ENCODE measurements around the gene DYNLL1. TPM values are rescaled to one million over a fixed set of nuclear protein-coding genes. Genes with fewer than 3 reads are reported as not detected.
A peak's percentile ranks its signal among the peaks of the same experiment; 100 is the strongest.
"Not testable (repeated sequence)": the region's sequence is repeated elsewhere in the genome, so short reads cannot be mapped to it uniquely, and the experiment has no call there.

The DYNLL1 gene
- total RNA-seq, 1 donor from 2014 or later: 249 TPM

DNA sequence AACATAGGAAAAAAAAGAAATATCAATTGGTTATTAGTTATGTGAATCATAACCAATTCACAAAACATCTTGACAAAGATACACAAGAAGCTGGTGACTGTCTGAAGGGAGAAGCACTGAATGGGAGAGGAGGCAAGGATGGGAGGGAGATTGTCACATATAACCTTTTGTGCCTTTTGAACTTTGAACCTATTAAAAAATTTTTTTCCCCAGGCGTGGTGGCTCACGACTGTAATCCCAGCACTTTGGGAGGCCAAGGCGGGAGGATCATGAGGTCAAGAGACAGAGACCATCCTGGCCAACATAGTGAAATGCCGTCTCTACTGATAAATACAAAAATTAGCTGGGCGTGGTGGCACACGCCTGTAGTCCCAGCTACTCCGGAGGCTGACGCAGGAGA lies 12.6 kb downstream of the DYNLL1 start:
- no peak overlapping the region for H3K4me3 Mint-ChIP-seq
- no peak for DNase-seq (ENCODE audit: low spot score in 2 of 2, unreplicated experiment in 2 of 2)
- no peak overlapping the region for H3K27ac Mint-ChIP-seq
- no peaks in the 10 kb centered on the region for H3K27me3 Mint-ChIP-seq (ENCODE audit: low read depth)
- H3K4me1 Mint-ChIP-seq: no peaks in the 10 kb centered on the region
- H3K36me3 Mint-ChIP-seq: peaks cover 28% of the 10 kb centered on the region
- H3K9me3 Mint-ChIP-seq: no peaks in the 10 kb centered on the region
- TF ChIP-seq, protein P1, sequence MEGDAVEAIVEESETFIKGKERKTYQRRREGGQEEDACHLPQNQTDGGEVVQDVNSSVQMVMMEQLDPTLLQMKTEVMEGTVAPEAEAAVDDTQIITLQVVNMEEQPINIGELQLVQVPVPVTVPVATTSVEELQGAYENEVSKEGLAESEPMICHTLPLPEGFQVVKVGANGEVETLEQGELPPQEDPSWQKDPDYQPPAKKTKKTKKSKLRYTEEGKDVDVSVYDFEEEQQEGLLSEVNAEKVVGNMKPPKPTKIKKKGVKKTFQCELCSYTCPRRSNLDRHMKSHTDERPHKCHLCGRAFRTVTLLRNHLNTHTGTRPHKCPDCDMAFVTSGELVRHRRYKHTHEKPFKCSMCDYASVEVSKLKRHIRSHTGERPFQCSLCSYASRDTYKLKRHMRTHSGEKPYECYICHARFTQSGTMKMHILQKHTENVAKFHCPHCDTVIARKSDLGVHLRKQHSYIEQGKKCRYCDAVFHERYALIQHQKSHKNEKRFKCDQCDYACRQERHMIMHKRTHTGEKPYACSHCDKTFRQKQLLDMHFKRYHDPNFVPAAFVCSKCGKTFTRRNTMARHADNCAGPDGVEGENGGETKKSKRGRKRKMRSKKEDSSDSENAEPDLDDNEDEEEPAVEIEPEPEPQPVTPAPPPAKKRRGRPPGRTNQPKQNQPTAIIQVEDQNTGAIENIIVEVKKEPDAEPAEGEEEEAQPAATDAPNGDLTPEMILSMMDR (IDR thresholded peaks at IDR 0.05; ENCODE audit: unreplicated experiment): no peak

DNA sequence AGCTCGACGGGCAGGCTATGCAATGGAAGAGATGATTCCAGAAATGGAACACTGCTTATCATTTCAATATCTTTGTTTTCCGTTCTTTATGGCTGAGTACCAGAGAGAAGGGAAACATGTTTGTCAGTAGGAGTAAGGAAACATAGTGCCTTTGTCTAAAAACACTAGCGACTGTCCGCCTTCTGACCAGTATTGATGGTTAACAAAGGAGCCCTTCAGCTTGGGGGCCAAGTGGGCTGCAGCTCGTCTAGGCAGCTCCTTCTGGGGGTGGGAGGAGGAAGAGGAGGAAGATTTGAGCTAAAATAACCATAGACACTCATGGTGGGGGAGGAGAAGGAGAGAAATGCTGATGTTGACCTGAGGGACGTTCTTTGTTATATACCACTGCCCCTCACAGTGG lies 18.1 kb downstream of the DYNLL1 start:
- no peak overlapping the region for H3K4me3 Mint-ChIP-seq
- no peak for DNase-seq (ENCODE audit: low spot score in 2 of 2, unreplicated experiment in 2 of 2)
- TF ChIP-seq, protein P1 (IDR thresholded peaks at IDR 0.05; ENCODE audit: unreplicated experiment): no peak
- no peak overlapping the region for H3K27ac Mint-ChIP-seq
- no peaks in the 10 kb centered on the region for H3K27me3 Mint-ChIP-seq (ENCODE audit: low read depth)
- peaks cover 25% of the 10 kb centered on the region for H3K36me3 Mint-ChIP-seq
- H3K4me1 Mint-ChIP-seq: no peaks in the 10 kb centered on the region
- no peaks in the 10 kb centered on the region for H3K9me3 Mint-ChIP-seq

DNA sequence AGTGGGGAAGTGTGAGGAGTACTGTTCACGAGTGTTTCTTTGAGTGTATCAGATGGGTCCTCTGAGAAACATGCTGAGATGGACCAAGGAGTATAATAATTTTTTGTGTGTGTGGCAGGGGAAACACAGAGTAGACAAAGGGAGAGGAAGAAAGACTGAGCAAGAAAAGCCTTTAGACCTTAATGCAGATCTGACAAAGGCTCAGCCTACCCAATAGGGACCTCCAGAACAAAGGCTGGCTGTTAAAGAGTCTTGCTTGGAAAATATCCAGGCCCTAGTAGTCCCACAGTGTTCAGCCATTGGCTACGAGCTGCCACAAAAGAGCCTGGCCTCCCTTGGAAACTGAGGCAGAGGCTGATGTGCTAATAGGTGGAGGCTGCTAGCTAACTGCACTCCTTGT lies 19.6 kb downstream of the DYNLL1 start:
- no peak overlapping the region for H3K4me3 Mint-ChIP-seq
- no peak overlapping the region for H3K27ac Mint-ChIP-seq
- H3K4me1 Mint-ChIP-seq: no peaks in the 10 kb centered on the region
- TF ChIP-seq, protein P1 (IDR thresholded peaks at IDR 0.05; ENCODE audit: unreplicated experiment): no peak
- H3K36me3 Mint-ChIP-seq: peaks cover 20% of the 10 kb centered on the region
- H3K9me3 Mint-ChIP-seq: no peaks in the 10 kb centered on the region
- DNase-seq (ENCODE audit: low spot score in 2 of 2, unreplicated experiment in 2 of 2): no peak
- no peaks in the 10 kb centered on the region for H3K27me3 Mint-ChIP-seq (ENCODE audit: low read depth)

DNA sequence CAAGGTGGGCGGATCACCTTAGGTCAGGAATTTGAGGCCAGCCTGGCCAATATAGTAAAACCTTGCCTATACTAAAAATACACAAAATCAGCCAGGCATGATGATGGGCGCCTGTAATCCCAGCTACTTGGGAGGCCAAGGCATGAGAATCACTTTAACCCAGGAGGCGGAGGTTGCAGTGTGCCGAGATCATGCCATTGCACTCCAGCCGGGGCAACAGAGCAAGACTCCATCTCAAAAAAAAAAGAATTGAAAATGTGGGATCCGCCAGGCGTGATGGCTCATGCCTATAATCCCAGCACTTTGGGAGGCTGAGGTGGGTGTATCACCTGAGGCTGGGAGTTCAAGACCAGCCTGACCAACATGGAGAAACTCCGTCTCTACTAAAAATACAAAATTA lies 23.4 kb downstream of the DYNLL1 start:
- H3K36me3 Mint-ChIP-seq: peaks cover 19% of the 10 kb centered on the region
- not testable (repeated sequence) for H3K4me1 Mint-ChIP-seq; H3K27ac Mint-ChIP-seq; H3K27me3 Mint-ChIP-seq (ENCODE audit: low read depth); H3K9me3 Mint-ChIP-seq; H3K4me3 Mint-ChIP-seq; DNase-seq (ENCODE audit: low spot score in 2 of 2, unreplicated experiment in 2 of 2)

DNA sequence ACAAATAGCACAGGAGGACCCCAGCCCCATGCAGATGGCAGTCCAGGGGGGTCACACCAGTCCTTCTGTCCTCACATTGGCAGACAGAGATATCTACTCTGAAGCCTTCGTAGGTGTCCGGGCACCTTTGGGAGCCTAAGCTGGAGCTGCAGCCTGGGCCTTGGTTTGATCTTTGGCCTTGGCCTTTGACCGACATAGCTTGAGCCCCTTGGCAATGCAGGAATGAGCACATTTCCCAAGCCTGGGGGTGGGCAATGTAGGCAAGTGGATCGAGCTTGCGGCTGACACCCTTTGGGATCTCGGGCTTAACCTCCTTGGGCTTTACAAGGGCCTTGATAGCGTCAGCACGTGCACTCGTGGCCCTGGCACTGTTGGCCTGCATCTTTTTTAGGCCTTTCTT lies 26.7 kb downstream of the DYNLL1 start:
- TF ChIP-seq, protein P1 (IDR thresholded peaks at IDR 0.05; ENCODE audit: unreplicated experiment): no peak
- DNase-seq (ENCODE audit: low spot score in 2 of 2, unreplicated experiment in 2 of 2): no peak
- Mint-ChIP-seq H3K4me1 (no peaks in the 10 kb centered on the region), H3K4me3 (no peak overlapping the region), H3K27ac (no peak overlapping the region), H3K36me3 (peaks cover 12% of the 10 kb centered on the region), H3K27me3 (ENCODE audit: low read depth) (no peaks in the 10 kb centered on the region), H3K9me3 (no peaks in the 10 kb centered on the region)

DNA sequence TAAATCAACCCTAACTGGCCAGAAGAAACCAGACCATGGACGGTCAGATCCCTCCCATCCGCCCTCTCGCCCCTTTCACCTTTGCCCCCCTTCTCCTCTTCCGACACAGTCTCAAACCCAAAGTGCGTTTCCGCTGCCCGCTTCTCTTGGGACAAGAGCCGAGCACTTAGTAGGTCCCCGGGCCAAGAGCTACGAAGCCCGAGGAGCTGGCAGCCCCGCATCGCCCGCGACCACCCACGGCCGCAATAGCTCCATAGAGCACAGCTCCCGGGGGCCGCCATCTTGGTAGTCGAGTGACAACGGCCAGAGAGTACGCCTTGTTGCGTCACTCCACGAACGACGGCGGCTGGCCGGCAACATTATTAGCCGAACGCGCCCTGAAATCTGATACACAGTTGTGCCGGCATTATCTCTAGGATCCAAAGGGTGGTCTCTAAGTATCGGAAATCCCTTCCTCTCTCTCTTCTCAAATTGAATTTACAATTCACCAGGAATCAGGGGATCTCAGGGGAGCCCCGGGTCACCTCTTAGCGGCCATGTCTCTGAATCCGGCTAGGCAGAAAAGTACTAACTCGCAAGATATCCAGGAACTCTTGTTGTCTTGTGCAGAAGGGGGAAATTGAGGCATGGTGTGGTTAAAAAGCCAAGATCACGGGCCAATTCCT lies 33.1 kb downstream of the DYNLL1 start, which contains the start of gene COQ5:
TSS of gene COQ5 (minus strand) at position 298 of the 665 bp plus-strand sequence. CDS start at position 281, 17 bp downstream.
- peak; percentile 71 to 86 for DNase-seq (ENCODE audit: low spot score in 2 of 2, unreplicated experiment in 2 of 2)

More for the DNA sequence above, 33.1 kb downstream of the DYNLL1 start, which contains the start of gene COQ5:
- Mint-ChIP-seq H3K27me3 (ENCODE audit: low read depth) (no peaks in the 10 kb centered on the region), H3K4me1 (peaks cover 12% of the 10 kb centered on the region), H3K4me3 (peak within 1 kb of the TSS; percentile 100), H3K27ac (peak within 1 kb of the TSS; percentile 100), H3K36me3 (peaks cover 2% of the 10 kb centered on the region), H3K9me3 (no peaks in the 10 kb centered on the region)
- TF ChIP-seq, protein P1 (IDR thresholded peaks at IDR 0.05; ENCODE audit: unreplicated experiment): no peak
